ENCODE data around the gene AJM1. TPM values are rescaled to one million over a fixed set of nuclear protein-coding genes. Genes with fewer than 3 reads are reported as not detected.

Gene AJM1
- total RNA-seq, 1 experiment from 2014 or later, result 7.1 TPM

GRCh38 chr9:136838314-136839228, 3.7 kb upstream of the AJM1 start:
- Histone ChIP-seq H3K9me2 (ENCODE audit: insufficient read depth) (no peaks in the 10 kb centered on the region), H3K9ac (ENCODE audit: low read length) (no peak overlapping the region), H4K20me1 (ENCODE audit: insufficient read depth) (no peaks in the 10 kb centered on the region), H2AFZ (ENCODE audit: low read depth, low read length, poor library complexity, severe bottlenecking) (no peak overlapping the region), H3K4me2 (ENCODE audit: low read length) (no peak overlapping the region), H3K27ac (ENCODE audit: low read depth, low read length) (peak overlapping the region; percentile 14; the same call in 1 of the 2 replicates), H3K4me3 (replicated peaks in 1 of 2; ENCODE audit: low read depth in 1 of 2, low read length in 2 of 2) (no peak overlapping the region), H3K27me3 (ENCODE audit: insufficient read depth, low read length) (no peaks in the 10 kb centered on the region), H3K4me1 (ENCODE audit: control insufficient read depth in 1 of 2, insufficient read depth in 2 of 2, low read length in 2 of 2) (peaks cover 28 to 37% of the 10 kb centered on the region in 2 experiments), H3K36me3 (ENCODE audit: control insufficient read depth in 1 of 2, insufficient read depth in 2 of 2, low read length in 2 of 2) (no peaks in the 10 kb centered on the region), H3K79me2 (ENCODE audit: insufficient read depth, low read length) (no peaks in the 10 kb centered on the region), H3K9me3 (ENCODE audit: control insufficient read depth in 1 of 2, insufficient read depth in 1 of 2, low read depth in 1 of 2, low read length in 2 of 2) (no peaks in the 10 kb centered on the region)
- no peak for ATAC-seq
- ChIA-PET RAD21 (ENCODE audit: low non-redundant PET in 1 of 2, low total read pairs in 2 of 2, uncharacterized antibody in 2 of 2, unreplicated experiment in 2 of 2) (no interaction called here), CTCF (no interaction called here), POLR2A (no interaction called here)
- no TSS peak for BruUV-seq (replicated peaks)
- DNase-seq (ENCODE audit: low read depth, low spot score), result no peak
- TF ChIP-seq SP1 (IDR thresholded peaks at IDR 0.05; ENCODE audit: low read depth) (no peak), CBX3 (IDR thresholded peaks at IDR 0.05; ENCODE audit: low read depth) (no peak), SIN3A (IDR thresholded peaks at IDR 0.05; ENCODE audit: low read depth) (no peak), FOSL1 (IDR thresholded peaks at IDR 0.05; ENCODE audit: low read depth) (no peak), ELF1 (IDR thresholded peaks at IDR 0.05; ENCODE audit: borderline replicate concordance, low read depth) (no peak), YY1 (IDR thresholded peaks at IDR 0.05; ENCODE audit: extremely low read depth, insufficient replicate concordance, low read depth, low read length) (no peak), RAD21 (IDR thresholded peaks at IDR 0.05; ENCODE audit: low read depth) (no peak)
- intact Hi-C loops (cut with micrococcal nuclease), result no loop called here
